ENCODE data around the gene PDIA4. TPM values are rescaled to one million over a fixed set of nuclear protein-coding genes. Genes with fewer than 3 reads are reported as not detected.

PDIA4 gene, protein sequence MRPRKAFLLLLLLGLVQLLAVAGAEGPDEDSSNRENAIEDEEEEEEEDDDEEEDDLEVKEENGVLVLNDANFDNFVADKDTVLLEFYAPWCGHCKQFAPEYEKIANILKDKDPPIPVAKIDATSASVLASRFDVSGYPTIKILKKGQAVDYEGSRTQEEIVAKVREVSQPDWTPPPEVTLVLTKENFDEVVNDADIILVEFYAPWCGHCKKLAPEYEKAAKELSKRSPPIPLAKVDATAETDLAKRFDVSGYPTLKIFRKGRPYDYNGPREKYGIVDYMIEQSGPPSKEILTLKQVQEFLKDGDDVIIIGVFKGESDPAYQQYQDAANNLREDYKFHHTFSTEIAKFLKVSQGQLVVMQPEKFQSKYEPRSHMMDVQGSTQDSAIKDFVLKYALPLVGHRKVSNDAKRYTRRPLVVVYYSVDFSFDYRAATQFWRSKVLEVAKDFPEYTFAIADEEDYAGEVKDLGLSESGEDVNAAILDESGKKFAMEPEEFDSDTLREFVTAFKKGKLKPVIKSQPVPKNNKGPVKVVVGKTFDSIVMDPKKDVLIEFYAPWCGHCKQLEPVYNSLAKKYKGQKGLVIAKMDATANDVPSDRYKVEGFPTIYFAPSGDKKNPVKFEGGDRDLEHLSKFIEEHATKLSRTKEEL
- 10 to 100 TPM; 72.6 to 75.7 TPM for total RNA-seq

DNA sequence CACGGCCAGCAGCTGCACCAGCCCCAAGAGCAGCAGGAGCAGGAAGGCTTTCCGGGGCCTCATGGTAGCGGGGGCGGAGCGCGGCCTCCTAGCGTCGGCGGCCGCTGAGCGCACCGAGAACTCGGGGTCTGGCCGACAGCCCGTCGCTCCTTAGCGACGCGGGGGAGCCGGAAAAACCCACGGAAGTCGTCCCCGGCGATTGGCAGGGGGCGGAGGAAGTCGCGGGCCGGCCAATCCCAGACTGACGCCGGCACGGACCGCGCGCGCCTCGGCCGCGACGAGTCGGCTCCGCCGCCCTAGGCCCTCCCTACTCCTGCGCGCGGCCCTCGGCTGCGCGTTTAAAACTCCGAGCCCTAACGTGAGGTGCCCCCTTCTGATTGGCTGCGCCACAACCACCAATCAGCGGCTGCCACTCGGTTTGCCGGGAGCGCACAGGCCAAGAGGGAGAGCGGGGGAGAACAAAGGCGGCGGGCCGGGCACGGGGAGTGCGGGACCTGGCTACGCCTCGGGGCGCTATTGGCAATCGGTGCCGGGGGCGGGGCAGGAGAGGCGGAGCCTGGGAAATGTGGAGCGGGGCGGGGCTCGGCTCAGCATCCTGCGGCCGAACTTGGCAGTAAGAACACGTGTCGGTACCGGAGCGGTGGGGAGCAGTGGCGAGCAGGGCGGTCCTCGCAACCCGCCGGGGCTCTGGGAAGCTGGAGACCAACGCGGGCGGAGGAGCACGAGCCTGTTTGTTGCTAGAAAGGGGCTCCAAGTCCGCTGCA lies at the start of gene PDIA4:
Gene PDIA4, minus strand, starts transcription at position 160 of the 764 bp plus-strand sequence. Its CDS starts 97 bp downstream, at position 63.
- TF ChIP-seq, protein P1, sequence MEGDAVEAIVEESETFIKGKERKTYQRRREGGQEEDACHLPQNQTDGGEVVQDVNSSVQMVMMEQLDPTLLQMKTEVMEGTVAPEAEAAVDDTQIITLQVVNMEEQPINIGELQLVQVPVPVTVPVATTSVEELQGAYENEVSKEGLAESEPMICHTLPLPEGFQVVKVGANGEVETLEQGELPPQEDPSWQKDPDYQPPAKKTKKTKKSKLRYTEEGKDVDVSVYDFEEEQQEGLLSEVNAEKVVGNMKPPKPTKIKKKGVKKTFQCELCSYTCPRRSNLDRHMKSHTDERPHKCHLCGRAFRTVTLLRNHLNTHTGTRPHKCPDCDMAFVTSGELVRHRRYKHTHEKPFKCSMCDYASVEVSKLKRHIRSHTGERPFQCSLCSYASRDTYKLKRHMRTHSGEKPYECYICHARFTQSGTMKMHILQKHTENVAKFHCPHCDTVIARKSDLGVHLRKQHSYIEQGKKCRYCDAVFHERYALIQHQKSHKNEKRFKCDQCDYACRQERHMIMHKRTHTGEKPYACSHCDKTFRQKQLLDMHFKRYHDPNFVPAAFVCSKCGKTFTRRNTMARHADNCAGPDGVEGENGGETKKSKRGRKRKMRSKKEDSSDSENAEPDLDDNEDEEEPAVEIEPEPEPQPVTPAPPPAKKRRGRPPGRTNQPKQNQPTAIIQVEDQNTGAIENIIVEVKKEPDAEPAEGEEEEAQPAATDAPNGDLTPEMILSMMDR (IDR thresholded peaks at IDR 0.05): no peak
- peak; percentile 90 for ATAC-seq
- H3K9me3 Mint-ChIP-seq: no peaks in the 10 kb centered on the region
- ChIA-PET CTCF (interaction anchor here (1.0 to 6.6 kb wide), 6 partner anchors 19 to 97 kb away, joined by 3 to 54 read pairs (median 10); partner anchors contain the start of gene ZNF425), POLR2A (interaction anchor here (0.7 to 2.2 kb wide), 9 partner anchors 10 to 115 kb away, joined by 3 to 6 read pairs (median 5); no protein-coding TSS in a partner anchor)
- intact Hi-C loops (cut with micrococcal nuclease): loop anchor here (5.0 kb wide), 2 partner anchors 39 to 64 kb away; partner anchors contain the start of gene ZNF786
- H3K27ac Mint-ChIP-seq: peak within 1 kb of the TSS; percentile 93
- peaks cover 20% of the 10 kb centered on the region for H3K36me3 Mint-ChIP-seq (ENCODE audit: low read depth)
- H3K4me3 Mint-ChIP-seq: peak within 1 kb of the TSS; percentile 93
- H3K27me3 Mint-ChIP-seq: no peaks in the 10 kb centered on the region
- peaks cover 31% of the 10 kb centered on the region for H3K4me1 Mint-ChIP-seq (ENCODE audit: low read depth)
- DNase-seq: peak; percentile 100

DNA sequence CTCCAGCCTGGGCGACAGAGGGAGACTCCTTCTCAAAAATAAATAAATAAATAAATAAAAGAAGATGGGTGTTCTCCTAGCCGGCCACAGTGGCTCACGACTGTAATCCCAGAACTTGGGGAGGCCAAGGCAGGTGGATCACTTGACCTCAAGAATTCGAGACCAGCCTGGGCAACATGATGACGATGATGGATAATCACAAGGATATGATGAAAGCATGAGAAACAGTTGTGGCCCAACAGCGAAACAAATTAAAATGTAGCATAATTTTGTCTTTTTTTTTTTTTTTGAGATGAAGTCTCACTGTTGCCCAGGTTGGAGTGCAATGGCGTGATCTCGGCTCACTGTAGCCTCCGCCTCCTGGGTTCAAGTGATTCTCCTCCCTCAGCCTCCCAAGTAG lies 49.3 kb upstream of the PDIA4 start:
- Mint-ChIP-seq H3K27ac (no peak overlapping the region), H3K27me3 (no peaks in the 10 kb centered on the region), H3K9me3 (no peaks in the 10 kb centered on the region), H3K4me3 (no peak overlapping the region), H3K4me1 (ENCODE audit: low read depth) (peaks cover 15% of the 10 kb centered on the region), H3K36me3 (ENCODE audit: low read depth) (peaks cover 22% of the 10 kb centered on the region)
- ATAC-seq (no peak), DNase-seq (no peak)
- CTCF ChIA-PET: interaction anchor here (2.5 kb wide), 1 partner anchor 12 kb away, joined by 8 read pairs; no protein-coding TSS in a partner anchor
- TF ChIP-seq, protein P1 (IDR thresholded peaks at IDR 0.05): no peak
- intact Hi-C loops (cut with micrococcal nuclease): no loop called here
- POLR2A ChIA-PET: no interaction called here

DNA sequence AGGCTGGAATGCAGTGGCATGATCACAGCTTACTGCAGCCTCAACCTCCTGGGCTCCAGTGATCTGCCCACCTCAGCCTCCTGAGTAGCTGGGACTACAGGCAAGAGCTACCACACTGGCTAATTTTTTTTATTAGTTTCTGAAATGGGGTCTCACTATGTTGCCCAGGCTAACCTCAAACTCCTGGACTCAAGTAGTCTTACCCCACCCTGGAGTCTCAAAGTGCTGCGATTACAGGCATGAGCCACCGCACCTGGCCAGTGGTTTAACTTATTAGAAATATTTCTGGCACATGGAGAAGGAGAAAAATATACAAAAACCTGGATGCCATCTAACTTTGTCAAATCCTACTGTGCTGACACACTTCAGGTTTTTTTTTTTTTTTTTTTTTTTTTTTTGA lies 47.0 kb upstream of the PDIA4 start:
- peaks cover 28% of the 10 kb centered on the region for H3K36me3 Mint-ChIP-seq (ENCODE audit: low read depth)
- no peaks in the 10 kb centered on the region for H3K27me3 Mint-ChIP-seq
- H3K9me3 Mint-ChIP-seq: no peaks in the 10 kb centered on the region
- intact Hi-C loops (cut with micrococcal nuclease): no loop called here
- H3K27ac Mint-ChIP-seq: no peak overlapping the region
- H3K4me1 Mint-ChIP-seq (ENCODE audit: low read depth): peaks cover 2% of the 10 kb centered on the region
- H3K4me3 Mint-ChIP-seq: no peak overlapping the region
- no peak for ATAC-seq
- CTCF ChIA-PET: interaction anchor here (1.3 to 2.6 kb wide), 2 partner anchors 10 to 70 kb away, joined by 3 to 11 read pairs; no protein-coding TSS in a partner anchor
- no peak for DNase-seq
- POLR2A ChIA-PET: interaction anchor here (0.6 kb wide), 1 partner anchor 56 kb away, joined by 3 read pairs; no protein-coding TSS in a partner anchor
- TF ChIP-seq, protein P1 (IDR thresholded peaks at IDR 0.05): no peak

DNA sequence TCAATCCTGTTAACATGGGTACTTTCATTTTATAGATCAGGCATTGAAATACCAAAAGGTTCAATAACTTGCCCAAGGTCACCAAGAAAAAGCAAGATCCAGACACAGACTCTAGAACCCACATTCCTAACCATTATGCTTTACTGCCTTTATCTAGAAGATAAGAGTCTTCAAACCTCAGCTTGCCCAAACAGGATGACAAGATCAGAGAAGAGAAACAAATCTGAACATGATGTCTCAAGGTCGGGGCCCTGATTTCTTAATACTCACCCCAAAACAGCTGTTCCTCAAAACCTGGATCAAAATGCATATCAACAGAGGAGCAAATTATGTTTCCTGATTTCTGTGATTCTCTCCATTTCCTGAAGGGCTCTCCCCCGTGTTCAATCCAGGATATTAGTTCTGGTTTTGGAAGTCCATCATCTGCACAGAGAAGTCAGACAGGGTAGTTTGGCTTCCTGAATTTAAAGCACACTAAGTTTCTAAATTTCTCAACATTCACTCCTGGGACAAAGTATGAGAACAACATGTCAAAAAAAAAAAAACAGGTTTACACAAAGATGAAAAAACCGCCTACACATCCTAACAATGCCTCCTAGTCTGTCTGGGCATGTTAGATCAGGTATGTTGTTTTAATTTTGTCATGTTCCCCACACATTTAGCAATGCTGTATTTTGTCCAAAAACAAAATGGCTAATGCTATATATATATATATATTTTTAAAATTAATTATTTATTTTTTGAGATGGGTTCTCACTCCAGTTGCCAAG lies 46.0 kb upstream of the PDIA4 start:
- POLR2A ChIA-PET: interaction anchor here (0.7 kb wide), 1 partner anchor 52 kb away, joined by 3 read pairs; no protein-coding TSS in a partner anchor

More for the DNA sequence above, 46.0 kb upstream of the PDIA4 start:
- H3K27me3 Mint-ChIP-seq: no peaks in the 10 kb centered on the region
- no peaks in the 10 kb centered on the region for H3K9me3 Mint-ChIP-seq
- peaks cover 2% of the 10 kb centered on the region for H3K4me1 Mint-ChIP-seq (ENCODE audit: low read depth)
- intact Hi-C loops (cut with micrococcal nuclease): no loop called here
- DNase-seq: no peak
- H3K36me3 Mint-ChIP-seq (ENCODE audit: low read depth): peaks cover 26% of the 10 kb centered on the region
- ATAC-seq: no peak
- TF ChIP-seq, protein P1 (IDR thresholded peaks at IDR 0.05): no peak
- CTCF ChIA-PET: interaction anchor here (1.3 to 3.0 kb wide), 3 partner anchors 9 to 69 kb away, joined by 3 to 11 read pairs (median 11); no protein-coding TSS in a partner anchor
- H3K27ac Mint-ChIP-seq: peak overlapping the region; percentile 62
- no peak overlapping the region for H3K4me3 Mint-ChIP-seq
